ENCODE results near the gene ZNF195.

Gene ZNF195

DNA sequence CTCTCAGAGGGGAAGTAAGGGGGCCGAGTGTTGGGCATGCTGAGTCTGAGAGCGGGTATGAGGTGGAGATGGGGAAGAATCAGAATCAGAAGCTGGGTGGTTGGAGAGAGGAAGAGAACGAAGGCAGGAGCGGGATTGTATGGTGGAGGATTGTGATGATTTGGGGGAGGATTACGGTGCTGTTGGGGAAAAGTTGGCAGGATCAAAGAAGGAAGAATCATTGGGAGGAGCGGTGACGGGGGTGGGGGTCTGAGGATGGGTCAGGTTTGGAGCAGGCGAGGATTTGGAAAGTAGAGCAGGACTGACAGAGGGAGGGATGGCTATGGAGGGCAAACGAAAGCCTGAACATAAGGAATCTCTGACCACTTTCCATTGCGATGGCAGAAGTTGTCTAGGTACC lies 22.1 kb downstream of the ZNF195 start:
- H3K36me3 ChIP-seq (ENCODE audit: control insufficient read depth in 5 of 5, insufficient read depth in 5 of 5, low read length in 5 of 5): peaks cover 27 to 31% (median 29%) of the 10 kb centered on the region in 5 donors
- H3K9me3 ChIP-seq (ENCODE audit: control insufficient read depth in 5 of 5, low read length in 5 of 5): peaks cover 15 to 81% (median 55%) of the 10 kb centered on the region in 5 donors
- H3K4me1 ChIP-seq (ENCODE audit: control insufficient read depth in 5 of 5, insufficient read depth in 5 of 5, low read length in 5 of 5): peaks cover 0 to 2% (median 0%) of the 10 kb centered on the region in 5 donors
- H3K9ac ChIP-seq (ENCODE audit: low read length in 5 of 5): no peak overlapping the region
- no peak overlapping the region for H3K27ac ChIP-seq (ENCODE audit: low read depth, low read length)
- no peaks in the 10 kb centered on the region for H3K27me3 ChIP-seq (ENCODE audit: control insufficient read depth in 5 of 5, insufficient read depth in 4 of 5, low read length in 5 of 5)
- no peak overlapping the region for H3K4me3 ChIP-seq (ENCODE audit: low read depth in 1 of 5, low read length in 5 of 5)

DNA sequence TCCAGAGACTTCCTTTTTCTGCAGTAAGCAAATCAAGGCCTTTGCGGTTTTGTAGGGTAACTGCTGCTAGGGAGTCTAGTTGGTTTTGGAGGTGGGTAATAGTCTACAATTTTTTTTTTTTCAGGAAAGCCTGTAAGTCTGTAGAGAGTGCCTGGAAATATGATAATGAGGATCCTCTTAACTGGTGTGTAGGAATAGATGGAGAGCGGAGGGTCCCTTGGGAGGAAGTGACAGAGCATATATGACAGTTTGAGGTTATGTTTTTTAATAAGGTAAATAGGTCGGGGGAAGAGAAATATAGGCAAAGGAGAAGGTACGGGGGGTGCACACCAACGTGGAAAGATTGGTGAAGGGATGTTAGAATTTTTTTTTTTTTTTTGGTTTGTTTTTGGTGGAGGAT lies 25.9 kb downstream of the ZNF195 start:
- no peak overlapping the region for H3K9ac ChIP-seq (ENCODE audit: low read length in 5 of 5)
- H3K27me3 ChIP-seq (ENCODE audit: control insufficient read depth in 5 of 5, insufficient read depth in 4 of 5, low read length in 5 of 5): no peaks in the 10 kb centered on the region
- no peak overlapping the region for H3K27ac ChIP-seq (ENCODE audit: low read depth, low read length)
- no peaks in the 10 kb centered on the region for H3K4me1 ChIP-seq (ENCODE audit: control insufficient read depth in 5 of 5, insufficient read depth in 5 of 5, low read length in 5 of 5)
- H3K36me3 ChIP-seq (ENCODE audit: control insufficient read depth in 5 of 5, insufficient read depth in 5 of 5, low read length in 5 of 5): no peaks in the 10 kb centered on the region
- no peak overlapping the region for H3K4me3 ChIP-seq (ENCODE audit: low read depth in 1 of 5, low read length in 5 of 5)
- H3K9me3 ChIP-seq (ENCODE audit: control insufficient read depth in 5 of 5, low read length in 5 of 5): peaks cover 0 to 49% (median 21%) of the 10 kb centered on the region in 5 donors

- H3K9ac ChIP-seq (ENCODE audit: low read length in 5 of 5): no peak overlapping the region
- H3K27me3 ChIP-seq (ENCODE audit: control insufficient read depth in 5 of 5, insufficient read depth in 4 of 5, low read length in 5 of 5): peaks cover 0 to 4% (median 0%) of the 10 kb centered on the region in 5 donors
- H3K4me3 ChIP-seq (ENCODE audit: low read depth in 1 of 5, low read length in 5 of 5): no peak overlapping the region
- H3K4me1 ChIP-seq (ENCODE audit: control insufficient read depth in 5 of 5, insufficient read depth in 5 of 5, low read length in 5 of 5): no peaks in the 10 kb centered on the region
- H3K27ac ChIP-seq (ENCODE audit: low read depth, low read length): no peak overlapping the region
- peaks cover 0 to 8% (median 2%) of the 10 kb centered on the region in 5 donors for H3K9me3 ChIP-seq (ENCODE audit: control insufficient read depth in 5 of 5, low read length in 5 of 5)
- no peaks in the 10 kb centered on the region for H3K36me3 ChIP-seq (ENCODE audit: control insufficient read depth in 5 of 5, insufficient read depth in 5 of 5, low read length in 5 of 5)
These were observed 31.8 kb downstream of the ZNF195 start for GRCh38 chr11:3347127-3347526.

GRCh38 chr11:3346587-3346986 lies 32.4 kb downstream of the ZNF195 start:
- no peaks in the 10 kb centered on the region for H3K36me3 ChIP-seq (ENCODE audit: control insufficient read depth in 5 of 5, insufficient read depth in 5 of 5, low read length in 5 of 5)
- H3K27ac ChIP-seq (ENCODE audit: low read depth, low read length): no peak overlapping the region
- no peaks in the 10 kb centered on the region for H3K4me1 ChIP-seq (ENCODE audit: control insufficient read depth in 5 of 5, insufficient read depth in 5 of 5, low read length in 5 of 5)
- no peak overlapping the region for H3K4me3 ChIP-seq (ENCODE audit: low read depth in 1 of 5, low read length in 5 of 5)
- peaks cover 0 to 4% (median 0%) of the 10 kb centered on the region in 5 donors for H3K27me3 ChIP-seq (ENCODE audit: control insufficient read depth in 5 of 5, insufficient read depth in 4 of 5, low read length in 5 of 5)
- peaks cover 0 to 8% (median 2%) of the 10 kb centered on the region in 5 donors for H3K9me3 ChIP-seq (ENCODE audit: control insufficient read depth in 5 of 5, low read length in 5 of 5)
- H3K9ac ChIP-seq (ENCODE audit: low read length in 5 of 5): no peak overlapping the region

DNA sequence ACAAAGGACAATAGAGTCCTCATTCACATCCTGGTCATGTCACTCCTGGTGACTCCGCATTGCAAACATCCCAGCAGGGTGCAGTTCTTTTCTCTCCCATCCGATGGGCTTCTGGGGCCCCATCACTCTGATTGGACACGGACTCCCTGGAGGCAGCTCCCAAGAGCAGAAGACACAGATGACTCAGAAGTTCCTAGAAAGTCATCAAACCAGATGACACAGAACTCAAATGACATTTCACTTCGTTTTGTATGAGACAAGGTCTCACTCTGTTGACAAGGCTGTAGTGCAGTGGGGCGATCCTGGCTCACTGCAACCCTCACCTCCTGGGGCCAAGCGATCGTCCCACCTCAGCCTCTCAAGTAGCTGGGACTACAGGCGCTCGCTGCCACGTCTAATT lies 33.2 kb downstream of the ZNF195 start:
- Histone ChIP-seq H3K9ac (ENCODE audit: low read length in 5 of 5) (no peak overlapping the region), H3K4me1 (ENCODE audit: control insufficient read depth in 5 of 5, insufficient read depth in 5 of 5, low read length in 5 of 5) (no peaks in the 10 kb centered on the region), H3K27ac (ENCODE audit: low read depth, low read length) (no peak overlapping the region), H3K27me3 (ENCODE audit: control insufficient read depth in 5 of 5, insufficient read depth in 4 of 5, low read length in 5 of 5) (peaks cover 0 to 4% (median 0%) of the 10 kb centered on the region in 5 donors), H3K36me3 (ENCODE audit: control insufficient read depth in 5 of 5, insufficient read depth in 5 of 5, low read length in 5 of 5) (no peaks in the 10 kb centered on the region), H3K4me3 (ENCODE audit: low read depth in 1 of 5, low read length in 5 of 5) (no peak overlapping the region), H3K9me3 (ENCODE audit: control insufficient read depth in 5 of 5, low read length in 5 of 5) (peaks cover 0 to 8% (median 2%) of the 10 kb centered on the region in 5 donors)

- H3K9me3 ChIP-seq (ENCODE audit: control insufficient read depth in 5 of 5, low read length in 5 of 5): peaks cover 0 to 8% (median 2%) of the 10 kb centered on the region in 5 donors
- H3K36me3 ChIP-seq (ENCODE audit: control insufficient read depth in 5 of 5, insufficient read depth in 5 of 5, low read length in 5 of 5): no peaks in the 10 kb centered on the region
- H3K4me1 ChIP-seq (ENCODE audit: control insufficient read depth in 5 of 5, insufficient read depth in 5 of 5, low read length in 5 of 5): no peaks in the 10 kb centered on the region
- H3K9ac ChIP-seq (ENCODE audit: low read length in 5 of 5): no peak overlapping the region
- H3K27me3 ChIP-seq (ENCODE audit: control insufficient read depth in 5 of 5, insufficient read depth in 4 of 5, low read length in 5 of 5): peaks cover 0 to 10% (median 2%) of the 10 kb centered on the region in 5 donors
- no peak overlapping the region for H3K4me3 ChIP-seq (ENCODE audit: low read depth in 1 of 5, low read length in 5 of 5)
- H3K27ac ChIP-seq (ENCODE audit: low read depth, low read length): no peak overlapping the region
These were observed 34.4 kb downstream of the ZNF195 start for GRCh38 chr11:3344327-3345174.

DNA sequence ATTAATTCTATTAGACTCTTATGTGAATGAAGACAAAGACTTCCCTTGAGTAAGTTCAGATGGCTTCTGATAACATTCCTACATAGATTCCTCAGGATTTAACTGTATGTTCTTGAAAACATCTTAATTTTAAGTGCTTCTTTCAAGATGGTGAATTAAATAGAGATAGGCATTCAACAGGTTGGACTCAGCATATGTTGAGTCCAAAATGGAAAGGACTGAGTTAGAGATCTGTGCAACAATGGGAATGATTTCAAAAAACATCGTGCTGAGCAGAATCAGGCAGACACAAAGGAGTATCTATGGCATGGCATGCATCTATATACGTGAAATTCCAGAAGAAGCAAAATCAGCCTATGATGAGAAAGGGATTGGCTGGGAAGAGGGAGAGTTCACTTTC lies 36.2 kb downstream of the ZNF195 start:
- peaks cover 0 to 18% (median 4%) of the 10 kb centered on the region in 5 donors for H3K27me3 ChIP-seq (ENCODE audit: control insufficient read depth in 5 of 5, insufficient read depth in 4 of 5, low read length in 5 of 5)
- no peaks in the 10 kb centered on the region for H3K4me1 ChIP-seq (ENCODE audit: control insufficient read depth in 5 of 5, insufficient read depth in 5 of 5, low read length in 5 of 5)
- peaks cover 0 to 8% (median 2%) of the 10 kb centered on the region in 5 donors for H3K9me3 ChIP-seq (ENCODE audit: control insufficient read depth in 5 of 5, low read length in 5 of 5)
- H3K9ac ChIP-seq (ENCODE audit: low read length in 5 of 5): no peak overlapping the region
- H3K36me3 ChIP-seq (ENCODE audit: control insufficient read depth in 5 of 5, insufficient read depth in 5 of 5, low read length in 5 of 5): no peaks in the 10 kb centered on the region
- no peak overlapping the region for H3K4me3 ChIP-seq (ENCODE audit: low read depth in 1 of 5, low read length in 5 of 5)
- no peak overlapping the region for H3K27ac ChIP-seq (ENCODE audit: low read depth, low read length)

DNA sequence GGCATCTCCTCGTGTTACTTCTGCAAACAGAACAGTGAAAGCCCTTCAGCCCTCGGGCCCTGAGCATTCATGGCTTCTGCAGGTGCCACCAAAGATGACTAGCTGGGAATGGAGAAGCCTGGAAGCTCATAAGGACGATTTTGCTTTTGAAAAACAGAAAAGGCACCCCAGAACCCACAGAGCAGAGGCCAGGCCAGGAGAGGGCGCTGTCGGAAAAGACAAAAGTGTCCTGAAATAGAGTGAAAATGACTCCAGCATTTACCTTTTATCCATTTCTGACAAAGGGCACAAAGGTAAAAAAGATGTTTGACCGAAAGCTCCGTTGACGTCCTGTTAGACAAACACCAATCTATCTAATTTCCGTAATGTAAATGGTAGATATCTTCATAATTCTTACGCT lies 37.6 kb downstream of the ZNF195 start:
- no peak overlapping the region for H3K4me3 ChIP-seq (ENCODE audit: low read depth in 1 of 5, low read length in 5 of 5)
- no peak overlapping the region for H3K9ac ChIP-seq (ENCODE audit: low read length in 5 of 5)
- H3K9me3 ChIP-seq (ENCODE audit: control insufficient read depth in 5 of 5, low read length in 5 of 5): no peaks in the 10 kb centered on the region
- no peaks in the 10 kb centered on the region for H3K36me3 ChIP-seq (ENCODE audit: control insufficient read depth in 5 of 5, insufficient read depth in 5 of 5, low read length in 5 of 5)
- no peak overlapping the region for H3K27ac ChIP-seq (ENCODE audit: low read depth, low read length)
- no peaks in the 10 kb centered on the region for H3K4me1 ChIP-seq (ENCODE audit: control insufficient read depth in 5 of 5, insufficient read depth in 5 of 5, low read length in 5 of 5)
- peaks cover 0 to 18% (median 4%) of the 10 kb centered on the region in 5 donors for H3K27me3 ChIP-seq (ENCODE audit: control insufficient read depth in 5 of 5, insufficient read depth in 4 of 5, low read length in 5 of 5)

- H3K27ac ChIP-seq (ENCODE audit: low read depth, low read length): no peak overlapping the region
- no peak overlapping the region for H3K4me3 ChIP-seq (ENCODE audit: low read depth in 1 of 5, low read length in 5 of 5)
- H3K4me1 ChIP-seq (ENCODE audit: control insufficient read depth in 5 of 5, insufficient read depth in 5 of 5, low read length in 5 of 5): no peaks in the 10 kb centered on the region
- H3K27me3 ChIP-seq (ENCODE audit: control insufficient read depth in 5 of 5, insufficient read depth in 4 of 5, low read length in 5 of 5): peaks cover 0 to 18% (median 4%) of the 10 kb centered on the region in 5 donors
- no peaks in the 10 kb centered on the region for H3K9me3 ChIP-seq (ENCODE audit: control insufficient read depth in 5 of 5, low read length in 5 of 5)
- no peaks in the 10 kb centered on the region for H3K36me3 ChIP-seq (ENCODE audit: control insufficient read depth in 5 of 5, insufficient read depth in 5 of 5, low read length in 5 of 5)
- H3K9ac ChIP-seq (ENCODE audit: low read length in 5 of 5): no peak overlapping the region
These were observed 38.9 kb downstream of the ZNF195 start for GRCh38 chr11:3340025-3340424.

GRCh38 chr11:3339340-3339624 lies 39.7 kb downstream of the ZNF195 start:
- Histone ChIP-seq H3K4me3 (ENCODE audit: low read depth in 1 of 5, low read length in 5 of 5) (no peak overlapping the region), H3K9ac (ENCODE audit: low read length in 5 of 5) (no peak overlapping the region), H3K27ac (ENCODE audit: low read depth, low read length) (no peak overlapping the region), H3K27me3 (ENCODE audit: control insufficient read depth in 5 of 5, insufficient read depth in 4 of 5, low read length in 5 of 5) (peaks cover 0 to 18% (median 4%) of the 10 kb centered on the region in 5 donors), H3K4me1 (ENCODE audit: control insufficient read depth in 5 of 5, insufficient read depth in 5 of 5, low read length in 5 of 5) (no peaks in the 10 kb centered on the region), H3K9me3 (ENCODE audit: control insufficient read depth in 5 of 5, low read length in 5 of 5) (no peaks in the 10 kb centered on the region), H3K36me3 (ENCODE audit: control insufficient read depth in 5 of 5, insufficient read depth in 5 of 5, low read length in 5 of 5) (no peaks in the 10 kb centered on the region)

Data from subcutaneous abdominal adipose tissue (tissue), 5 donors.